DND-41 (cell line): ENCODE data around the gene GPR183.

ENCODE experiments used
- EZH2 ChIP-seq: IDR thresholded peaks from 3 replicates; pipeline ENCODE4 v1.6.1; 2012; ENCODE audit warnings: borderline replicate concordance, low read depth, mild to moderate bottlenecking, moderate library complexity, low read length, inconsistent platforms; ENCODE audit not compliant: severe bottlenecking
- TF ChIP-seq, protein P1 (sequence below): IDR thresholded peaks from 2 replicates; pipeline ENCODE4 v1.5.1; 2012; ENCODE audit warnings: borderline replicate concordance, low read length, moderate library complexity, mild to moderate bottlenecking; ENCODE audit not compliant: poor library complexity, severe bottlenecking; ENCODE audit errors: extremely low read depth

DNA sequence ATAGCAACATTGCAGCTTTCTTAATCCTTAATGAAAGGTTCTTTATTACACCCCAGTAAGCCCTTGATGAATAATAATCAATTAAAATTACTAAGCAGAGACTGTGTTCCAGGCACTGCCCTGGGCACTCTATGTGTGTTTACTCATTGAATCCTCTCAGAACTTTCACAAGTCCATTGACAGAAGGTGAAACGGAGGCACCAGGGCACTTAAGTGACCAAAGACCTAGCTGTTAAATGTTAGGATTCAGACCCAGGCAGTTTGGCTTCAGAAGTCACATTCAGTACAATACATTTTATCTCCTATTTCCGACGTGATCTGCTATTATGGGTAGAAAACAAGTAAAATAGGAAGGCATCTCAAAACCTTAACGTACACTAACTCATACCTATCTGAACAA lies 2.7 kb downstream of the GPR183 start:
- TF ChIP-seq, protein P1, sequence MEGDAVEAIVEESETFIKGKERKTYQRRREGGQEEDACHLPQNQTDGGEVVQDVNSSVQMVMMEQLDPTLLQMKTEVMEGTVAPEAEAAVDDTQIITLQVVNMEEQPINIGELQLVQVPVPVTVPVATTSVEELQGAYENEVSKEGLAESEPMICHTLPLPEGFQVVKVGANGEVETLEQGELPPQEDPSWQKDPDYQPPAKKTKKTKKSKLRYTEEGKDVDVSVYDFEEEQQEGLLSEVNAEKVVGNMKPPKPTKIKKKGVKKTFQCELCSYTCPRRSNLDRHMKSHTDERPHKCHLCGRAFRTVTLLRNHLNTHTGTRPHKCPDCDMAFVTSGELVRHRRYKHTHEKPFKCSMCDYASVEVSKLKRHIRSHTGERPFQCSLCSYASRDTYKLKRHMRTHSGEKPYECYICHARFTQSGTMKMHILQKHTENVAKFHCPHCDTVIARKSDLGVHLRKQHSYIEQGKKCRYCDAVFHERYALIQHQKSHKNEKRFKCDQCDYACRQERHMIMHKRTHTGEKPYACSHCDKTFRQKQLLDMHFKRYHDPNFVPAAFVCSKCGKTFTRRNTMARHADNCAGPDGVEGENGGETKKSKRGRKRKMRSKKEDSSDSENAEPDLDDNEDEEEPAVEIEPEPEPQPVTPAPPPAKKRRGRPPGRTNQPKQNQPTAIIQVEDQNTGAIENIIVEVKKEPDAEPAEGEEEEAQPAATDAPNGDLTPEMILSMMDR, result no peak
- TF ChIP-seq EZH2, result no peak
